Naive thymus-derived CD8-positive, alpha-beta T cell (primary cell): ENCODE results near the gene APH1B. TPM values are rescaled to one million over a fixed set of nuclear protein-coding genes. Genes with fewer than 3 reads are reported as not detected.
"Not testable (repeated sequence)": the region's sequence is repeated elsewhere in the genome, so short reads cannot be mapped to it uniquely, and the experiment has no call there.

Experiments used
- ATAC-seq, 2 donors: fragments of 150-1000 bp; cut with Tn5 transposase in 1 of 2; sonication (Bioruptor Pico), chemical (Tn5 transposase) in 1 of 2; 1 replicate in 1 of 2; 2 replicates in 1 of 2; pipeline ENCODE4 v1.10.0; 2021; ENCODE audit warnings: mild to moderate bottlenecking in 2 of 2, moderate library complexity in 2 of 2
- POLR2A ChIA-PET: fragments of 350-600 bp; sonication (Branson Sonifier 250); formaldehyde crosslinking; loops from one replicate; lab custom pipeline; 2021; ENCODE audit warnings: antibody characterized with exemption; lab: Charles Lee
- DNase-seq, 10 donors: peaks; one replicate each; pipeline versions ENCODE4 v3.0.0 to v3.0.0-alpha.2; 2020 to 2022
- H3K27ac Mint-ChIP-seq, 10 donors: one replicate each; pipeline ENCODE4 v1.8.0; 2020 to 2022; ENCODE audit warnings: mild to moderate bottlenecking in 10 of 10, mixed read lengths in 10 of 10, moderate library complexity in 4 of 10, inconsistent platforms in 1 of 10
- H3K27me3 Mint-ChIP-seq, 5 donors: one replicate each; pipeline ENCODE4 v1.8.0; 2021 to 2022; ENCODE audit warnings: mixed read lengths in 5 of 5
- H3K36me3 Mint-ChIP-seq, 3 donors: one replicate each; pipeline ENCODE4 v1.8.0; 2020 to 2022; ENCODE audit warnings: mixed read lengths in 3 of 3, mild to moderate bottlenecking in 2 of 3, inconsistent platforms in 1 of 3
- H3K4me1 Mint-ChIP-seq, 4 donors: one replicate each; pipeline ENCODE4 v1.8.0; 2021 to 2022; ENCODE audit warnings: mixed read lengths in 4 of 4
- H3K4me3 Mint-ChIP-seq, 10 donors: one replicate each; pipeline ENCODE4 v1.8.0; 2020 to 2022; ENCODE audit warnings: mild to moderate bottlenecking in 10 of 10, mixed read lengths in 10 of 10, moderate library complexity in 6 of 10, inconsistent platforms in 1 of 10
- H3K9me3 Mint-ChIP-seq, 9 donors: one replicate each; pipeline ENCODE4 v1.8.0; 2020 to 2022; ENCODE audit warnings: mixed read lengths in 9 of 9, mild to moderate bottlenecking in 3 of 9, inconsistent platforms in 1 of 9, moderate library complexity in 1 of 9
- polyA plus RNA-seq, 3 donors: library from polyadenylated mRNA; unstranded; fragments of 300-500 nt; fragmentation: Illumina TruSeq; gene quantifications; one replicate each; pipeline ENCODE4 v1.2.3, GENCODE V29; 2021
- total RNA-seq, 8 experiments: library from RNA in 2 of 8; stranded (reverse) in 2 of 8; gene quantifications; one replicate each; pipeline ENCODE4 v1.2.3 and lab custom pipeline; 2021 to 2026

The APH1B gene
- total and polyA plus RNA-seq, 5 experiments from 2014 or later, result 8.3 to 28.5 (median 14.3) TPM

DNA sequence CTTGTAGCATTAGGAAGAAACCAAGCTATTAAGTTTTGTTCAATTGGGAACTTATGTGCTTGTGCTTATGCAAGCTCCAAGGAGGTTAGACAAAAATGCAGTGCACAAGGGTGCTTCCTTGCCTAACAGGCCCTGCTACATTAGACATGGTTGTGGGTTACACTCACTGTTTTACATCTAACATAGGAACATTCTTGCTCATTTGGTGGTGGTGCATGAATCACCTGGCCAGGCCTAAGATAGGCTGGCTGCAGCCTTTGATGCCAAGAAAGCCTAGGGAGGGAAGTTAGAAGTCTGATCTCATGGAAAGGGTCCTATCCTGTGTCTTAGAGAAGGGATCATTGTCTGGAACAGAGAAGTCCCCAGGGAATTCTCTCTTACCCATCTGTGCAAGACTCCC, 60.8 kb downstream of the APH1B start:
- Mint-ChIP-seq H3K4me3 (no peak overlapping the region), H3K27me3 (peaks cover 0 to 11% (median 0%) of the 10 kb centered on the region in 5 donors), H3K4me1 (peaks cover 0 to 4% (median 0%) of the 10 kb centered on the region in 4 donors), H3K27ac (no peak overlapping the region), H3K9me3 (no peaks in the 10 kb centered on the region), H3K36me3 (peaks cover 0 to 2% (median 0%) of the 10 kb centered on the region in 3 donors)
- POLR2A ChIA-PET, result no interaction called here
- DNase-seq, result no peak
- ATAC-seq, result no peak

DNA sequence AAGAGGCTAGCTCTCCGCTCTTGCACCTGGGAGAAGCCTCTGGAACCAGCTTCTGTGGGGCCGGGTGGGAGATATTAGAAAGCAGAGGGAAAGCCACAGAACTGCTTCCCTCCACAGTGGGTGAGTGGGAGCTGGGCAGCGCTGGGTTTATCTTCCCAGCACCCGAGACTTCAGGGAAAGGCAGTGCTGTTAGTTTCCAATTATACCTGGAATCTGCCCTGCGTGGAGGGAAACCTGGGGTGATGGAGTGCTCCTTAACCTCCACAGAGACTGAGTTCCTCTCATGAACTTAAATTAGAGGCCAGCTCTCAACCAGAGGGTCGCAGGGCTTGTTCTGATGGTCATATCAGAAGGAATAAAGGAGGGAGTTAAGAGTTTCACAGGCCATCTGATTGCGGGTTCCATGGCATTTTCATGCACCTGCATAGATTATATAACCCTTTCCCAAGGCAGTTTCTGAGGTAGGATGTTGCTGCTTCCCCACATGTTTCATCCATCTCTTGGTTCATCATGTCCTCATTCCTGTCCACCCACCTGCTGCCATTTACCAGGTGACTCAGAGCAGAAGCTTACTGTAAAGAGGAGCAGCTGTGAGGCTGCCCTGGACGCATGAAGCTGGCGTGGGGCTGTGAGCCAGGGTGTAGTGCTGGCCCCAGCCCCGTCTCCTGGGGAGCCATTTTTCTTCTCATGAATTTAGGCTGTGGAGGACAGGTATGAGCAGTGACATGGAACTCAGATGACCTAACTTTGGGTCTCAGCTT, 61.8 kb downstream of the APH1B start:
- POLR2A ChIA-PET, result no interaction called here
- peaks cover 0 to 9% (median 0%) of the 10 kb centered on the region in 4 donors for H3K4me1 Mint-ChIP-seq
- H3K4me3 Mint-ChIP-seq, result no peak overlapping the region
- peaks cover 0 to 11% (median 0%) of the 10 kb centered on the region in 5 donors for H3K27me3 Mint-ChIP-seq
- H3K9me3 Mint-ChIP-seq, result no peaks in the 10 kb centered on the region
- no peak for DNase-seq
- peak overlapping the region in 1 of 10 donors; percentile 13 for H3K27ac Mint-ChIP-seq
- peaks cover 0 to 2% (median 0%) of the 10 kb centered on the region in 3 donors for H3K36me3 Mint-ChIP-seq
- no peak for ATAC-seq

DNA sequence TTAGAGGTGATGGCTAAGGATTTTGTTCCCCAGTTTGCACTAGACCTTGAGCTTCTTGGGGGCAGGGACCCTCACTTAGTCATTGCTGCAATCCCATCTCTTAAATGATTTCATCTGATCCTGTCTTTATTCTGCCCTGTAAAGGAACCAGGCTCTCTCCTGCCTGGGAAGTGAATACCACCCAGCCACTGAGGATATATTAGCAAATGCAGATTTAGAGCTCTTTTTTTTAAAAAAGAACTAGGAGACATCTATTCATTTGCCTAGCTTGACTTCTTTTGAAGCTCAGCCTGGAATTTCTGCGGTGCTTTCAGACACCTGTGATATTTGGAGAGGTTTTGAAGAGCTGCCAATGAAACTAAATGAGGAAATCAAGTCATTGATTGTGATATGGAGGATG, 62.4 kb downstream of the APH1B start:
- no peak for DNase-seq
- Mint-ChIP-seq H3K36me3 (peaks cover 0 to 2% (median 0%) of the 10 kb centered on the region in 3 donors), H3K4me1 (peaks cover 0 to 9% (median 0%) of the 10 kb centered on the region in 4 donors), H3K9me3 (no peaks in the 10 kb centered on the region), H3K27ac (peak overlapping the region in 1 of 10 donors; percentile 13), H3K4me3 (no peak overlapping the region), H3K27me3 (peaks cover 0 to 11% (median 0%) of the 10 kb centered on the region in 5 donors)
- POLR2A ChIA-PET, result no interaction called here
- no peak for ATAC-seq

DNA sequence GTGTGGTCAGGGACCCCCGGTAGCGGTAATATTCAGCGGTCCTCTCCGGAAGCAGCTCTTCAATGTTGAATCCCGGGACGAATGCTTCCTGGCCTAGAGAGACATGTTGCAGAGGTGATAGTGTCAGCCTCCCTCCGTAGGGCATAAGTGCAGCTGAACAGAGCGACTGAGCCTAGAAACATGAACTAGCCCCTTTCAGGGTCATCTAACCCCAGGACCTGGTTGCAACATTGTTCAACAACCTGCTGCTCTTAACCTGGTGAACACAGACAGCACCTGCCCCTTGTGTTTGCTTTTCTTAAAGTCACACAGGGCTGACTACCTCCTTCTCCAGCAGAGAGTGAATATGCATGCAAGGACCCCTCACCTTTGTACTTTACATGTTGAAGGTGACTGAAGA, 62.9 kb downstream of the APH1B start:
- Mint-ChIP-seq H3K36me3 (peaks cover 0 to 2% (median 0%) of the 10 kb centered on the region in 3 donors), H3K4me3 (no peak overlapping the region), H3K9me3 (no peaks in the 10 kb centered on the region), H3K4me1 (peaks cover 0 to 9% (median 0%) of the 10 kb centered on the region in 4 donors), H3K27me3 (peaks cover 0 to 11% (median 0%) of the 10 kb centered on the region in 5 donors), H3K27ac (no peak overlapping the region)
- POLR2A ChIA-PET, result no interaction called here
- DNase-seq (no peak), ATAC-seq (no peak)

DNA sequence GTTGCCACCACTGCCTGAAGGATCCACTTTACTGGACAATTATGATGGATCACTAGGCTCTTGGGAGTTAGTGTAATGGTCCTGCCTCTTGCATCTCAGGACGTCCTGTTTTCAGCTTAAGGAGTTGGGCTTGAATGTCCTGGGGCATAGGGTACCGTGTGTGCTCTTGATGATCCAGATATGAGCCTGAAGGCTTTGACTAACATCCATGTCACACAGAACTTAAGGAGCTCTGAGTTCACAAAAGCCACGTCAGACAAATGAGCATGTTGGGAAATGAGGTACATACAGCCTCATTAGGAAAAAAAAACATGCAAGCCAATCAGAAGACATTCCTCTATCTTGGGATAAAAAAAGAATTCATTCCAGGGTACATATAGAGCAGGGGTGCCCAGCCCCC, 63.5 kb downstream of the APH1B start:
- Mint-ChIP-seq H3K27ac (no peak overlapping the region), H3K9me3 (no peaks in the 10 kb centered on the region), H3K4me1 (peaks cover 0 to 9% (median 0%) of the 10 kb centered on the region in 4 donors), H3K36me3 (peaks cover 0 to 2% (median 0%) of the 10 kb centered on the region in 3 donors), H3K27me3 (peaks cover 0 to 11% (median 0%) of the 10 kb centered on the region in 5 donors), H3K4me3 (no peak overlapping the region)
- DNase-seq (no peak), ATAC-seq (no peak)
- POLR2A ChIA-PET, result no interaction called here

DNA sequence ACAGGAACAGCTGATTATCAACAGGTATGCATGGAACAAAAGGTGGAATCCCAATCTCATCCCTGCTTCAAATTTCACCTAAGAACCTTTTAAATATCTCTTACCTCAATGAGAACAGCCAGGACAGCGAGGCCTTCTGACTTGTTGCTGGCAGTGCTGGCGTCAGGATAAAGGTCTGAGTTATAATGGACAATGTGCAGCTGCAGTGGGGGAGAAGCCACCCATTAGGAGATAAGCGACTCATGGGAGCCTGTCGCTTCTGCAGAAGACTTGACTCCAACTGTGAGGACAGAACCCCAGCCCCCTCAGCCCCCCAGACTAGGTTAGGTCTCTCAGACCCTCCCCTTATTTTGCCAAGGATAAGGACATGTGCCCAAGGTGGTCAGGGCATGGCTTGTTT, 64.5 kb downstream of the APH1B start:
- no peaks in the 10 kb centered on the region for H3K9me3 Mint-ChIP-seq
- peaks cover 0 to 11% (median 0%) of the 10 kb centered on the region in 5 donors for H3K27me3 Mint-ChIP-seq
- DNase-seq (no peak), ATAC-seq (no peak)
- no peak overlapping the region for H3K4me3 Mint-ChIP-seq
- POLR2A ChIA-PET, result no interaction called here
- no peak overlapping the region for H3K27ac Mint-ChIP-seq
- peaks cover 0 to 2% (median 0%) of the 10 kb centered on the region in 3 donors for H3K36me3 Mint-ChIP-seq
- H3K4me1 Mint-ChIP-seq, result peaks cover 0 to 9% (median 0%) of the 10 kb centered on the region in 4 donors

DNA sequence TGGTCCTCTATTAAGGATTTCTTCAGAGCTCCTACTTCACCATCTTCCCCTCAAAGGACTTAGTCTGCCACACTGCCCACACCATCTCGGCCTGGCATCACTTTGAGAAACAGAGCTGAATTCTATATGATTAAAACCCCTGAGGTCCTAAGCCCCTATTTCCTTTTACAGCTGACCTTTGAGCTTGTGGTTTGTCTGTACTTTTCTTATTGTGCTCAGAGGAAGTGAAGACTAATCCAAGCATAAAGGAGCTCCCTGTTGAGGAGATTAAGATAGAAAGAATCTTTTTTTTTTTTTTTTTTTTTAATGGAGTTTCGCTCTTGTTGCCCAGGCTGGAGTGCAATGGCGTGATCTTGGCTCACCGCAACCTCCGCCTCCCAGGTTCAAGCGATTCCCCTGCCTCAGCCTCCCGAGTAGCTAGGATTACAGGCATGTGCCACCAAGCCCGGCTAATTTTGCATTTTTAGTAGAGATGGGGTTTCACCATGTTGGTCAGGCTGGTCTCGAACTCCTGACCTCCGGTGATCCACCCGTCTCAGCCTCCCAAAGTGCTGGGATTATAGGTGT, 65.7 kb downstream of the APH1B start:
- not testable (repeated sequence) for H3K9me3 Mint-ChIP-seq, H3K36me3 Mint-ChIP-seq, ATAC-seq, H3K4me3 Mint-ChIP-seq, H3K27me3 Mint-ChIP-seq, H3K4me1 Mint-ChIP-seq, DNase-seq
- peak overlapping the region in 1 of 10 donors; percentile 52 for H3K27ac Mint-ChIP-seq
- POLR2A ChIA-PET, result interaction anchor here (0.6 kb wide), 1 partner anchor 11 kb away, joined by 4 read pairs; no protein-coding TSS in a partner anchor

DNA sequence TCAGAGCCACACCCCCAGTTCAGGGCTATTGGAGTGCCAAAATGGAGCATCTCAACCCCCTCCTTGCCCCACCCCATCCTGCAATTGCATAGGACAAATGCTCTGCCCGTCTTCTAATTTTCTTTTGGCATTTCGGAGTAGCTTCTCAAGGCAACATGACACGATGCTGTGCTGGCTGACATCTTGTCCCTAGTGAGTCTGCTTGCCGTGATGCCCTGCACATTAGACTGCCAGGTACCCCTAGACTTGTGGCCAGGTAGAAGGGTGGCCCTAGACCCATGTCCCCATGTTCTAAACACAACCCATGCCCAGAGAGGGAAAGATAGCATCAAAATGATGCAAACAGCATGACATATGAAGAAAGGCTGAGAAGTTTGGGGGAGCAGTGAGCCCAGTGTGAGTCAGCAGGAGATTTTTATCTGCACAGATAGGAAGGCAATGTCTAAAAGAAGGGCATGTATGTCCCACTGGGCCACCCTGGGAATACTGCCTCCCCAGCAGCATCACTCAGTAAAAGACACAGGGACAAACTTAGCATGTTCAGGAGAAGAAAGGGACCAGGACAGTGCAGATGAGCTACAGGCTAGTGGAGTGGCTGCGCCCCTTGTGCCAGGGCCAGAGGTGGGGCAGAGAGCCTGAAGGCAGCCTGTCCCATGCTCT, 67.5 kb downstream of the APH1B start:
- no peak overlapping the region for H3K4me3 Mint-ChIP-seq
- no peaks in the 10 kb centered on the region for H3K9me3 Mint-ChIP-seq
- no peak for DNase-seq
- POLR2A ChIA-PET, result no interaction called here
- H3K27ac Mint-ChIP-seq, result no peak overlapping the region
- peaks cover 0 to 15% (median 0%) of the 10 kb centered on the region in 4 donors for H3K4me1 Mint-ChIP-seq
- peaks cover 0 to 8% (median 0%) of the 10 kb centered on the region in 5 donors for H3K27me3 Mint-ChIP-seq
- no peaks in the 10 kb centered on the region for H3K36me3 Mint-ChIP-seq
- no peak for ATAC-seq

DNA sequence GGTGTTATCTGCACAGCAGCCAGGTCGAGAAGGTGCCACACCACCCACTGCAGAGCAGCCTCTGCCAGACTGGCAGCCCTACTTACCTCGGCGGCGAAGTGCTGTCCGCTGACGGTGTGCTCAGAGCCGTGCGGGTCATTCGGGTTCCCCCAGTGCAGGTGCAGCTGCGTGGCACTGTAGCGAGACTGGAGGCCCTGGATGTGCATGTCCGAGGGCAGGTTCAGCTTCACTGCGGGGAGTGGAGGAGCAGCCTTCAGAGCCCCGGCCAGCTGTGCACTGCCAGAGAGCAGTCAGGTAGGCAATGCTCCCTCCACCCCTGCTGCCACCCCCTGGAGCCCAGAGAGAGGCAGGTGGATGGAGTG, 68.0 kb downstream of the APH1B start:
- POLR2A ChIA-PET, result no interaction called here

DNA sequence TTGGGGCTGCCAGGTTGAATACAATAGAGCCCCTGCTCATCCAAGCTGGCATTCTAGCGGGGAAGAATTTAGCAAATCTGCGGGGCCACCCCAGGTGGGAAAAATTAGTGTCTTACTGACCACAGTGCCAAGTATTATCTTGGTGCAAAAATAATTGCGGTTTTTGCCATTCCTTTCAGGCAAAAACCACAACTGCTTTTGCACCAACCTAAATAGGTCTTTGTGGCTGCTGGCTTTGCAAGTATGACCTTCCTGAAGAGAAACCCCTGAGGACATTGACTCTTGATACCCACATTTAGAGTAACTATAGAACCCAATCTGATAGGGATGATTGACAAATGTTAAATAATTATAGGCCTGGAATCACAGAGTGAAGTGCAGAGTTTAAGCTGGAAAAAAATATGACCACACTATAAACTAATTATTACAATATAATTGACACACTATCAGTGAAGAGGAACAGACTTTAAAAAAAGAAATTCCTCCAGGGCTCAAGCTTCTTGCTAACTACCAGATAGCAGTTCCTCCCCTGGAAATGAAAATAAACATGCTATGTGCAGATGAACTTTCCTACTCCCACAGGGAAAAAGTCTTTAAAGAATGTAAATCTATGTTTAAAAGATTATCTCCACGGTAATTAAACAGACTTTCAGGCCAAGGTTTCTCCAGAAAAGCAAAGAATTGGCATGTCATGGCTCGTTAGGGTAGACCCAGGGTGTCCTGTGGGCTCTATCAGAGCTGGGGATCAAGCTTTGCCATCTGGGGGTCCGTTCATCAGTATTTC, 69.9 kb downstream of the APH1B start:
- no peak for DNase-seq
- no peaks in the 10 kb centered on the region for H3K9me3 Mint-ChIP-seq
- ATAC-seq, result no peak
- POLR2A ChIA-PET, result no interaction called here
- peaks cover 0 to 8% (median 0%) of the 10 kb centered on the region in 5 donors for H3K27me3 Mint-ChIP-seq
- peaks cover 0 to 13% (median under 1%) of the 10 kb centered on the region in 4 donors for H3K4me1 Mint-ChIP-seq
- H3K27ac Mint-ChIP-seq, result no peak overlapping the region
- no peaks in the 10 kb centered on the region for H3K36me3 Mint-ChIP-seq
- no peak overlapping the region for H3K4me3 Mint-ChIP-seq

More for the DNA sequence above, 68.0 kb downstream of the APH1B start:
- Mint-ChIP-seq H3K4me3 (no peak overlapping the region), H3K27me3 (peaks cover 0 to 8% (median 0%) of the 10 kb centered on the region in 5 donors), H3K9me3 (no peaks in the 10 kb centered on the region), H3K27ac (no peak overlapping the region), H3K4me1 (peaks cover 0 to 15% (median 0%) of the 10 kb centered on the region in 4 donors), H3K36me3 (no peaks in the 10 kb centered on the region)
- DNase-seq (no peak), ATAC-seq (no peak)

DNA sequence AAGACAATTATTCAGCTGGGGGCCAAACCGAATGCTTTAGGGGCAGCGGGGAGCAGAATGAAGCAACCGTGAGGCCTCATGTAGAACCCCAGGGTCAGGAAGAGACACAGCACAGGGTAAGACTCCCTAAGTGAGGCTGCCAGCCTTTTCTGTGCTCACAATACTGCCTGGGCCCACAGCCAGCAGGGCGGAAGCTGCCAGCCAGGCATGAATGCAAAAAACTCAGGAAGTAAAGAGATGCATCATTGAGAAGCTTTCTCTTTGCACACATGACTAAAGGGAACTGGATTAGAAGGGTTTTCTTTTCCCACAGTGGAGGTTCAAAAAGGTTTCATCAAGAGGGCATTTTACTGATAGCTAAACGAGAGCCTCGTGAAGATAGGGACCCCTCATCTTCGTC, 71.0 kb downstream of the APH1B start:
- POLR2A ChIA-PET, result no interaction called here
- Mint-ChIP-seq H3K36me3 (no peaks in the 10 kb centered on the region), H3K27ac (no peak overlapping the region), H3K4me1 (peaks cover 0 to 10% (median under 1%) of the 10 kb centered on the region in 4 donors), H3K9me3 (no peaks in the 10 kb centered on the region), H3K27me3 (peaks cover 0 to 7% (median 0%) of the 10 kb centered on the region in 5 donors), H3K4me3 (no peak overlapping the region)
- DNase-seq, result no peak
- ATAC-seq, result no peak

DNA sequence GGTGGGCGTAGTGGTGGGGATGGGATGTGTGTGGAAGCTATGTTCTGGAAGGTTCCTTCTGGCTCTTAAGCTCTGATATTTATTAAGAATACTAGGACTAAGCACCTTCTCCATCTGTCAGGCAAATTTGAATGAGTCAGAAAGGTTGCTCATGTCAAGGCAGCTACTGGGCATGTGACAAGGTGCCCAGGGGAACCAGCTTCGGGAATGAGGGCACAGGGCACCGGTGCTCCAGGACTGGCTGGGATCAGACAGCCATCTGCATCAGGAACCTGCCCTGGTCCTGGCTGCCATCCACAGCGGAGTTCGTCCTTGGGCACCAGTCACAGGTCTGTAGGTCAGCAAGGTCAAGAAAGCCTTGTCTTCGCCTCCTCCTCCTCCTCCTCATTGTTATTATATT, 71.8 kb downstream of the APH1B start:
- no peak overlapping the region for H3K4me3 Mint-ChIP-seq
- no peak overlapping the region for H3K27ac Mint-ChIP-seq
- ATAC-seq (no peak), DNase-seq (no peak)
- POLR2A ChIA-PET, result no interaction called here
- no peaks in the 10 kb centered on the region for H3K9me3 Mint-ChIP-seq
- no peaks in the 10 kb centered on the region for H3K36me3 Mint-ChIP-seq
- H3K4me1 Mint-ChIP-seq, result peaks cover 0 to 6% (median under 1%) of the 10 kb centered on the region in 4 donors
- H3K27me3 Mint-ChIP-seq, result peaks cover 0 to 7% (median 0%) of the 10 kb centered on the region in 5 donors
